NCI-H1092 treated with DMSO at 0.1 percent for 48 hours (cell line): ENCODE data around the gene IKZF2.

Experiments
- DNase-seq: peaks from one replicate; lab custom pipeline; 2025; lab: John Stamatoyannopoulos, UW

The IKZF2 gene

GRCh38 chr2:212956665-212957607, 194.5 kb downstream of the IKZF2 start:
- no peak for DNase-seq

- no peak for DNase-seq
Observed at GRCh38 chr2:212953170-212953920, 198.1 kb downstream of the IKZF2 start.

GRCh38 chr2:212949786-212950185, 201.6 kb downstream of the IKZF2 start:
- no peak for DNase-seq
